ENCODE results near the gene ROGDI. TPM values are rescaled to one million over a fixed set of nuclear protein-coding genes. Genes with fewer than 3 reads are reported as not detected.
A peak's percentile ranks its signal among the peaks of the same experiment; 100 is the strongest.

ROGDI gene
- polyA plus RNA-seq, 1 donor (not counting 4 experiments of a cell fraction or from before 2014, with no cell fraction given) = 20.5 TPM

DNA sequence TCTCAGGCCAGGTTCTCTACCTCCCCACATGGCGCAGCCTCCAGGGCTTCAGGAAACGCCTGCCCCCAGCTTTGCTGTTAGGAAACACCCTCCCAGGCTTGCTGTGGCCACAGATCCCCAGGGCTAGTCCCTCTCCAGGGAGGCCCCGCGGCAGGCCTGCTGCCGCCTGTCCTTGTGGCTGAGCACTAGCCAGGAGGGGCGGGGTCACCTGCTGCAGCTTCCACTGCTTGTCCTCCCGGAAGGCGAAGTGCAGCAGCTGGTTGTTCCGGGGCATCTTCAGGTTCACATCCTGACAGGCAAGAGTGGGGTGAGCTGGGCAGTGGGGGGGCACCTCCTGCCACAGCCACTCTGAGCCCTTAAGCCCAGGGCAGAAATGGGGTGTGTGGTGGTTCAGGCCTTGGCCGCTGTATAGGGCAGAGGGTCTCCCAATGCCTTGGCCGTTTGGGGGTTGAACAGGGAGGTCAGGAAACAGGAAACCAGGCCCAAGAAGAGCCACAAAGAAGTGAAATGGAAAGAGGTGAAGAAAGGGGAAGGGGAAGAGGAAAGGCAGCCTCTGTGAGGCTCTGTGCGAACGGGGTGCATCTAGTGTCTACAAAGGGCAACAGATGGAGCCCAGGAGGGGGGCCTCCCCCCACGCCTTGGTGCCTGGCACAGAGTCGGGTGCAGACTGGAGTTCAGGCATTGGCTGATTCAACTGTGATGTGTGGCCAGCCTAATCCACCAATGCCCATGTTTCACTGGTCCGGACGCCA, 2.0 kb downstream of the ROGDI start:
- Histone ChIP-seq H3K27me3 (ENCODE audit: control insufficient read depth, extremely low read depth, insufficient read depth, low read length) (no peaks in the 10 kb centered on the region), H3K79me2 (ENCODE audit: control insufficient read depth, insufficient read depth, low read length) (no peaks in the 10 kb centered on the region), H3K4me3 (ENCODE audit: control insufficient read depth in 2 of 3, extremely low read depth in 1 of 3, insufficient read depth in 2 of 3, low read depth in 1 of 3, low read length in 3 of 3) (no peak overlapping the region), H4K20me1 (ENCODE audit: control insufficient read depth, extremely low read depth, insufficient read depth, low read length) (no peaks in the 10 kb centered on the region), H3K9me3 (ENCODE audit: control insufficient read depth, low read depth, low read length) (no peaks in the 10 kb centered on the region), H3K4me1 (ENCODE audit: control insufficient read depth, extremely low read depth, insufficient read depth, low read length) (peaks cover 25% of the 10 kb centered on the region), H3K27ac (ENCODE audit: control insufficient read depth, insufficient read depth, low read length) (no peak overlapping the region), H3K9ac (ENCODE audit: control insufficient read depth, extremely low read depth, insufficient read depth, low read length) (no peak overlapping the region), H3K36me3 (ENCODE audit: control insufficient read depth in 2 of 2, extremely low read depth in 1 of 2, insufficient read depth in 2 of 2, low read length in 2 of 2) (peaks cover 3 to 12% of the 10 kb centered on the region in 2 experiments), H3K9me1 (ENCODE audit: control insufficient read depth, extremely low read depth, insufficient read depth, low read length) (no peaks in the 10 kb centered on the region), H2AFZ (ENCODE audit: control insufficient read depth, low read length) (peak overlapping the region; percentile 19), H3K4me2 (ENCODE audit: control insufficient read depth, extremely low read depth, insufficient read depth, low read depth, low read length) (peak overlapping the region; percentile 16)
- FAIRE-seq = peak; percentile 61
- no peak for DNase-seq (ENCODE audit: low read depth, low spot score)
- dilution Hi-C loops (cut with MboI; ENCODE audit: extremely low pct_ligation_motif_present, low sequenced_read_pairs) = no loop called here
- no peak for TF ChIP-seq EZH2 (IDR thresholded peaks at IDR 0.05; ENCODE audit: low read length)
- TF ChIP-seq, protein P1, sequence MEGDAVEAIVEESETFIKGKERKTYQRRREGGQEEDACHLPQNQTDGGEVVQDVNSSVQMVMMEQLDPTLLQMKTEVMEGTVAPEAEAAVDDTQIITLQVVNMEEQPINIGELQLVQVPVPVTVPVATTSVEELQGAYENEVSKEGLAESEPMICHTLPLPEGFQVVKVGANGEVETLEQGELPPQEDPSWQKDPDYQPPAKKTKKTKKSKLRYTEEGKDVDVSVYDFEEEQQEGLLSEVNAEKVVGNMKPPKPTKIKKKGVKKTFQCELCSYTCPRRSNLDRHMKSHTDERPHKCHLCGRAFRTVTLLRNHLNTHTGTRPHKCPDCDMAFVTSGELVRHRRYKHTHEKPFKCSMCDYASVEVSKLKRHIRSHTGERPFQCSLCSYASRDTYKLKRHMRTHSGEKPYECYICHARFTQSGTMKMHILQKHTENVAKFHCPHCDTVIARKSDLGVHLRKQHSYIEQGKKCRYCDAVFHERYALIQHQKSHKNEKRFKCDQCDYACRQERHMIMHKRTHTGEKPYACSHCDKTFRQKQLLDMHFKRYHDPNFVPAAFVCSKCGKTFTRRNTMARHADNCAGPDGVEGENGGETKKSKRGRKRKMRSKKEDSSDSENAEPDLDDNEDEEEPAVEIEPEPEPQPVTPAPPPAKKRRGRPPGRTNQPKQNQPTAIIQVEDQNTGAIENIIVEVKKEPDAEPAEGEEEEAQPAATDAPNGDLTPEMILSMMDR (optimal IDR thresholded peaks at IDR 0.05 in 1 of 3, IDR thresholded peaks at IDR 0.05 in 1 of 3, conservative IDR thresholded peaks at IDR 0.05 in 1 of 3; ENCODE audit: extremely low read depth in 1 of 3, insufficient read depth in 2 of 3, low read length in 3 of 3) = no peak

- Histone ChIP-seq H2AFZ (ENCODE audit: control insufficient read depth, low read length) (no peak overlapping the region), H3K27ac (ENCODE audit: control insufficient read depth, insufficient read depth, low read length) (no peak overlapping the region), H3K9me1 (ENCODE audit: control insufficient read depth, extremely low read depth, insufficient read depth, low read length) (no peaks in the 10 kb centered on the region), H3K27me3 (ENCODE audit: control insufficient read depth, extremely low read depth, insufficient read depth, low read length) (no peaks in the 10 kb centered on the region), H3K79me2 (ENCODE audit: control insufficient read depth, insufficient read depth, low read length) (no peaks in the 10 kb centered on the region), H3K36me3 (ENCODE audit: control insufficient read depth in 2 of 2, extremely low read depth in 1 of 2, insufficient read depth in 2 of 2, low read length in 2 of 2) (peaks cover 0 to 9% of the 10 kb centered on the region in 2 experiments), H3K9me3 (ENCODE audit: control insufficient read depth, low read depth, low read length) (no peaks in the 10 kb centered on the region), H3K4me1 (ENCODE audit: control insufficient read depth, extremely low read depth, insufficient read depth, low read length) (peaks cover 25% of the 10 kb centered on the region), H3K4me3 (ENCODE audit: control insufficient read depth in 2 of 3, extremely low read depth in 1 of 3, insufficient read depth in 2 of 3, low read depth in 1 of 3, low read length in 3 of 3) (no peak overlapping the region), H4K20me1 (ENCODE audit: control insufficient read depth, extremely low read depth, insufficient read depth, low read length) (no peaks in the 10 kb centered on the region), H3K4me2 (ENCODE audit: control insufficient read depth, extremely low read depth, insufficient read depth, low read depth, low read length) (no peak overlapping the region), H3K9ac (ENCODE audit: control insufficient read depth, extremely low read depth, insufficient read depth, low read length) (no peak overlapping the region)
- FAIRE-seq (no peak), DNase-seq (ENCODE audit: low read depth, low spot score) (no peak)
- dilution Hi-C loops (cut with MboI; ENCODE audit: extremely low pct_ligation_motif_present, low sequenced_read_pairs) = no loop called here
- TF ChIP-seq, protein P1 (optimal IDR thresholded peaks at IDR 0.05 in 1 of 3, IDR thresholded peaks at IDR 0.05 in 1 of 3, conservative IDR thresholded peaks at IDR 0.05 in 1 of 3; ENCODE audit: extremely low read depth in 1 of 3, insufficient read depth in 2 of 3, low read length in 3 of 3) = no peak
- no peak for TF ChIP-seq EZH2 (IDR thresholded peaks at IDR 0.05; ENCODE audit: low read length)
Observed at GRCh38 chr16:4799171-4799855, 3.1 kb downstream of the ROGDI start.
